Liver (tissue), 9 donors: ENCODE results near the gene RPL21. TPM values are rescaled to one million over a fixed set of nuclear protein-coding genes. Genes with fewer than 3 reads are reported as not detected.

Experiments used
- DNase-seq: peaks from one replicate; pipeline ENCODE4 v3.0.0-alpha.2; 2017; ENCODE audit warnings: low spot score
- H3K27ac ChIP-seq, 2 donors: one replicate each; pipeline ENCODE4 v1.7.0; 2013; ENCODE audit warnings: inconsistent platforms in 2 of 2, low read length in 2 of 2, control low read depth in 1 of 2, low read depth in 1 of 2, mild to moderate bottlenecking in 1 of 2
- H3K27me3 ChIP-seq, 4 donors: one replicate each; pipeline versions ENCODE4 v1.6.1 to v1.7.0; 2013; ENCODE audit warnings: low read length in 3 of 4, inconsistent platforms in 1 of 4, mild to moderate bottlenecking in 1 of 4, moderate library complexity in 1 of 4; ENCODE audit not compliant: control insufficient read depth in 4 of 4, insufficient read depth in 4 of 4
- H3K36me3 ChIP-seq, 4 donors: one replicate each; pipeline versions ENCODE4 v1.6.1 to v1.7.0; 2013; ENCODE audit warnings: low read length in 3 of 4, mild to moderate bottlenecking in 3 of 4, low read depth in 1 of 4, moderate library complexity in 1 of 4; ENCODE audit not compliant: control insufficient read depth in 4 of 4, insufficient read depth in 3 of 4
- H3K4me1 ChIP-seq, 4 donors: one replicate each; pipeline versions ENCODE4 v1.6.1 to v1.7.0; 2013; ENCODE audit warnings: low read length in 3 of 4, mild to moderate bottlenecking in 3 of 4, moderate library complexity in 1 of 4; ENCODE audit not compliant: control insufficient read depth in 4 of 4, insufficient read depth in 4 of 4
- H3K4me3 ChIP-seq, 3 donors: one replicate each; pipeline versions ENCODE4 v1.6.1 to v1.7.0; 2013; ENCODE audit warnings: low read length in 3 of 3, control low read depth in 1 of 3, low read depth in 1 of 3, mild to moderate bottlenecking in 1 of 3
- H3K9ac ChIP-seq, 2 donors: one replicate each; pipeline ENCODE4 v1.7.0; 2013; ENCODE audit warnings: low read length in 2 of 2, mild to moderate bottlenecking in 2 of 2, moderate library complexity in 2 of 2, control low read depth in 1 of 2, low read depth in 1 of 2
- H3K9me3 ChIP-seq, 4 donors: one replicate each; pipeline versions ENCODE4 v1.6.1 to v1.7.0; 2013; ENCODE audit warnings: low read length in 3 of 4; ENCODE audit not compliant: control insufficient read depth in 4 of 4
- EGR1 ChIP-seq, 2 donors: IDR thresholded peaks; 2 replicates each; pipeline ENCODE4 v1.6.1; 2016 to 2018; ENCODE audit warnings: antibody characterized with exemption in 2 of 2, low read depth in 2 of 2
- FOXA1 ChIP-seq: IDR thresholded peaks from 2 replicates; pipeline ENCODE4 v1.6.1; 2016; ENCODE audit warnings: antibody characterized with exemption
- FOXA2 ChIP-seq: IDR thresholded peaks from 2 replicates; pipeline ENCODE4 v1.6.1; 2016; ENCODE audit warnings: antibody characterized with exemption
- GABPA ChIP-seq, 2 donors: IDR thresholded peaks in 1 of 2; conservative IDR thresholded peaks in 1 of 2; 2 replicates each; pipeline ENCODE4 v1.6.1; 2016; ENCODE audit warnings: antibody characterized with exemption in 2 of 2, mild to moderate bottlenecking in 1 of 2, moderate library complexity in 1 of 2
- HNF4A ChIP-seq, 2 donors: conservative IDR thresholded peaks; 2 replicates each; pipeline ENCODE4 v1.6.1; 2016; ENCODE audit warnings: antibody characterized with exemption in 2 of 2, mild to moderate bottlenecking in 2 of 2
- JUND ChIP-seq, 2 donors: IDR thresholded peaks; 2 replicates each; pipeline ENCODE4 v1.6.1; 2016; ENCODE audit warnings: antibody characterized with exemption in 2 of 2
- NR2F2 ChIP-seq: IDR thresholded peaks from 2 replicates; pipeline ENCODE4 v1.6.1; 2016; ENCODE audit warnings: antibody characterized with exemption
- RAD21 ChIP-seq, 2 donors: IDR thresholded peaks; 2 replicates each; pipeline ENCODE4 v1.6.1; 2016; ENCODE audit warnings: antibody characterized with exemption in 2 of 2, mild to moderate bottlenecking in 2 of 2
- RXRA ChIP-seq, 2 donors: IDR thresholded peaks; 2 replicates each; pipeline ENCODE4 v1.6.1; 2017 to 2018; ENCODE audit warnings: antibody characterized with exemption in 2 of 2, mild to moderate bottlenecking in 1 of 2
- SP1 ChIP-seq: IDR thresholded peaks from 2 replicates; pipeline ENCODE4 v1.6.1; 2018; ENCODE audit warnings: antibody characterized with exemption, mild to moderate bottlenecking
- TAF1 ChIP-seq: conservative IDR thresholded peaks from 2 replicates; pipeline ENCODE4 v1.6.1; 2016; ENCODE audit warnings: antibody characterized with exemption, mild to moderate bottlenecking
- YY1 ChIP-seq: IDR thresholded peaks from 2 replicates; pipeline ENCODE4 v1.6.1; 2016; ENCODE audit warnings: antibody characterized with exemption, mild to moderate bottlenecking
- WGBS: extraction: QIAGEN DNeasy Blood & Tissue Kit; methylation state at CpG from one replicate; pipeline ENCODE4 v1.1.7; 2013; 5-methylcytosine and 5-hydroxymethylcytosine counted together
- polyA plus RNA-seq, 2 donors: library from polyadenylated mRNA; stranded (reverse) in 1 of 2; unstranded in 1 of 2; fragments of 200-250 nt in 1 of 2; fragments of >200 nt in 1 of 2; fragmentation: Nextera tagmentation in 1 of 2; extraction: Ambion mirVana in 1 of 2; gene quantifications; one replicate each; pipeline versions ENCODE4 v1.2.1 to v1.2.3, GENCODE V29; 2013 to 2015
- total RNA-seq, 2 donors: library from RNA; depleted of rRNA; stranded (reverse); fragments of >200 nt; gene quantifications; one replicate each; pipeline ENCODE4 v1.2.3, GENCODE V29; 2014
- TF ChIP-seq, protein P1 (sequence below): fragments of 150-350 bp; IDR thresholded peaks from 2 replicates; pipeline ENCODE4 v1.5.1; 2017; ENCODE audit warnings: improper control_type of control experiment, low read depth, low read length; ENCODE audit not compliant: missing input control
- TF ChIP-seq, protein P2 (sequence below): IDR thresholded peaks from 2 replicates; pipeline ENCODE4 v1.6.1; 2016; ENCODE audit warnings: antibody characterized with exemption
- TF ChIP-seq, protein P3 (sequence below): IDR thresholded peaks from 2 replicates; pipeline ENCODE4 v1.6.1; 2016; ENCODE audit warnings: antibody characterized with exemption
- TF ChIP-seq, protein P4 (sequence below): IDR thresholded peaks from 2 replicates; pipeline ENCODE4 v1.6.1; 2016; ENCODE audit warnings: antibody characterized with exemption, mild to moderate bottlenecking
- TF ChIP-seq, protein P5 (sequence below): IDR thresholded peaks from 2 replicates; pipeline ENCODE4 v1.6.1; 2016; ENCODE audit warnings: antibody characterized with exemption
- donor health status: healthy.
- donor health status: healthy.
- donor health status: healthy.
- donor health status: healthy.
- donor health status: healthy.

Gene RPL21
- total and polyA plus RNA-seq, 4 donors: 206 to 648 (median 442) TPM

DNA sequence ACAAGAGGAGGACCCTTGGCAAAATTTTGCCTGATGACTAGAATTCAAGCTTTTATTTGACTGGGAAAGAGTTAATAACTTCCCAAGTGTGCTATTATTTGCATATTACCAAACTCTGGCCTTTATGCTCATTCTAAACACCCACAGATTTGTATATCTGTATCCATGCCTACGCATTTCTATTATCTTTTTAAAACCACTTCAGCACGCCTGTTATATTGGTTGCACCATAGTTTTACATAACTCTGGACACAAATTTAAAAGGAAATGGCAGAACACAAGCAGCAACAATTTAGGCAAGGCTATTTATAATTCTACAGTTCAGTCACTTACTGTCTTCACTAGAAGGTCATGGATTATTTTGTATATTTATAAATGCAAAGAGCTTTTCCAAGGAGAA lies 15.6 kb downstream of the RPL21 start:
- TF ChIP-seq FOXA1: no peak
- TF ChIP-seq SP1: no peak
- TF ChIP-seq, protein P1, sequence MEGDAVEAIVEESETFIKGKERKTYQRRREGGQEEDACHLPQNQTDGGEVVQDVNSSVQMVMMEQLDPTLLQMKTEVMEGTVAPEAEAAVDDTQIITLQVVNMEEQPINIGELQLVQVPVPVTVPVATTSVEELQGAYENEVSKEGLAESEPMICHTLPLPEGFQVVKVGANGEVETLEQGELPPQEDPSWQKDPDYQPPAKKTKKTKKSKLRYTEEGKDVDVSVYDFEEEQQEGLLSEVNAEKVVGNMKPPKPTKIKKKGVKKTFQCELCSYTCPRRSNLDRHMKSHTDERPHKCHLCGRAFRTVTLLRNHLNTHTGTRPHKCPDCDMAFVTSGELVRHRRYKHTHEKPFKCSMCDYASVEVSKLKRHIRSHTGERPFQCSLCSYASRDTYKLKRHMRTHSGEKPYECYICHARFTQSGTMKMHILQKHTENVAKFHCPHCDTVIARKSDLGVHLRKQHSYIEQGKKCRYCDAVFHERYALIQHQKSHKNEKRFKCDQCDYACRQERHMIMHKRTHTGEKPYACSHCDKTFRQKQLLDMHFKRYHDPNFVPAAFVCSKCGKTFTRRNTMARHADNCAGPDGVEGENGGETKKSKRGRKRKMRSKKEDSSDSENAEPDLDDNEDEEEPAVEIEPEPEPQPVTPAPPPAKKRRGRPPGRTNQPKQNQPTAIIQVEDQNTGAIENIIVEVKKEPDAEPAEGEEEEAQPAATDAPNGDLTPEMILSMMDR: no peak
- TF ChIP-seq, protein P2, sequence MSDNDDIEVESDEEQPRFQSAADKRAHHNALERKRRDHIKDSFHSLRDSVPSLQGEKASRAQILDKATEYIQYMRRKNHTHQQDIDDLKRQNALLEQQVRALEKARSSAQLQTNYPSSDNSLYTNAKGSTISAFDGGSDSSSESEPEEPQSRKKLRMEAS: no peak
- no peak for TF ChIP-seq RAD21 (IDR thresholded peaks at IDR 0.05)
- no peak for TF ChIP-seq NR2F2
- no peak for TF ChIP-seq EGR1 (IDR thresholded peaks at IDR 0.05; ENCODE audit: low read depth in 2 of 2)
- TF ChIP-seq, protein P3, sequence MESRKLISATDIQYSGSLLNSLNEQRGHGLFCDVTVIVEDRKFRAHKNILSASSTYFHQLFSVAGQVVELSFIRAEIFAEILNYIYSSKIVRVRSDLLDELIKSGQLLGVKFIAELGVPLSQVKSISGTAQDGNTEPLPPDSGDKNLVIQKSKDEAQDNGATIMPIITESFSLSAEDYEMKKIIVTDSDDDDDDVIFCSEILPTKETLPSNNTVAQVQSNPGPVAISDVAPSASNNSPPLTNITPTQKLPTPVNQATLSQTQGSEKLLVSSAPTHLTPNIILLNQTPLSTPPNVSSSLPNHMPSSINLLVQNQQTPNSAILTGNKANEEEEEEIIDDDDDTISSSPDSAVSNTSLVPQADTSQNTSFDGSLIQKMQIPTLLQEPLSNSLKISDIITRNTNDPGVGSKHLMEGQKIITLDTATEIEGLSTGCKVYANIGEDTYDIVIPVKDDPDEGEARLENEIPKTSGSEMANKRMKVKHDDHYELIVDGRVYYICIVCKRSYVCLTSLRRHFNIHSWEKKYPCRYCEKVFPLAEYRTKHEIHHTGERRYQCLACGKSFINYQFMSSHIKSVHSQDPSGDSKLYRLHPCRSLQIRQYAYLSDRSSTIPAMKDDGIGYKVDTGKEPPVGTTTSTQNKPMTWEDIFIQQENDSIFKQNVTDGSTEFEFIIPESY: no peak
- TF ChIP-seq, protein P4, sequence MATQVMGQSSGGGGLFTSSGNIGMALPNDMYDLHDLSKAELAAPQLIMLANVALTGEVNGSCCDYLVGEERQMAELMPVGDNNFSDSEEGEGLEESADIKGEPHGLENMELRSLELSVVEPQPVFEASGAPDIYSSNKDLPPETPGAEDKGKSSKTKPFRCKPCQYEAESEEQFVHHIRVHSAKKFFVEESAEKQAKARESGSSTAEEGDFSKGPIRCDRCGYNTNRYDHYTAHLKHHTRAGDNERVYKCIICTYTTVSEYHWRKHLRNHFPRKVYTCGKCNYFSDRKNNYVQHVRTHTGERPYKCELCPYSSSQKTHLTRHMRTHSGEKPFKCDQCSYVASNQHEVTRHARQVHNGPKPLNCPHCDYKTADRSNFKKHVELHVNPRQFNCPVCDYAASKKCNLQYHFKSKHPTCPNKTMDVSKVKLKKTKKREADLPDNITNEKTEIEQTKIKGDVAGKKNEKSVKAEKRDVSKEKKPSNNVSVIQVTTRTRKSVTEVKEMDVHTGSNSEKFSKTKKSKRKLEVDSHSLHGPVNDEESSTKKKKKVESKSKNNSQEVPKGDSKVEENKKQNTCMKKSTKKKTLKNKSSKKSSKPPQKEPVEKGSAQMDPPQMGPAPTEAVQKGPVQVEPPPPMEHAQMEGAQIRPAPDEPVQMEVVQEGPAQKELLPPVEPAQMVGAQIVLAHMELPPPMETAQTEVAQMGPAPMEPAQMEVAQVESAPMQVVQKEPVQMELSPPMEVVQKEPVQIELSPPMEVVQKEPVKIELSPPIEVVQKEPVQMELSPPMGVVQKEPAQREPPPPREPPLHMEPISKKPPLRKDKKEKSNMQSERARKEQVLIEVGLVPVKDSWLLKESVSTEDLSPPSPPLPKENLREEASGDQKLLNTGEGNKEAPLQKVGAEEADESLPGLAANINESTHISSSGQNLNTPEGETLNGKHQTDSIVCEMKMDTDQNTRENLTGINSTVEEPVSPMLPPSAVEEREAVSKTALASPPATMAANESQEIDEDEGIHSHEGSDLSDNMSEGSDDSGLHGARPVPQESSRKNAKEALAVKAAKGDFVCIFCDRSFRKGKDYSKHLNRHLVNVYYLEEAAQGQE: no peak
- no peak for TF ChIP-seq GABPA (IDR thresholded peaks at IDR 0.05 in 1 of 2, conservative IDR thresholded peaks at IDR 0.05 in 1 of 2)
- TF ChIP-seq YY1: no peak
- TF ChIP-seq, protein P5, sequence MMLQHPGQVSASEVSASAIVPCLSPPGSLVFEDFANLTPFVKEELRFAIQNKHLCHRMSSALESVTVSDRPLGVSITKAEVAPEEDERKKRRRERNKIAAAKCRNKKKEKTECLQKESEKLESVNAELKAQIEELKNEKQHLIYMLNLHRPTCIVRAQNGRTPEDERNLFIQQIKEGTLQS: no peak
- no peak for TF ChIP-seq FOXA2
- TF ChIP-seq JUND (IDR thresholded peaks at IDR 0.05): no peak
- TF ChIP-seq TAF1: no peak
- TF ChIP-seq HNF4A (conservative IDR thresholded peaks at IDR 0.05): no peak
- no peak for TF ChIP-seq RXRA (IDR thresholded peaks at IDR 0.05)
- Histone ChIP-seq H3K27ac (no peak overlapping the region), H3K4me1 (peaks cover 3 to 16% (median 7%) of the 10 kb centered on the region in 4 donors), H3K9me3 (no peaks in the 10 kb centered on the region), H3K36me3 (no peaks in the 10 kb centered on the region), H3K27me3 (no peaks in the 10 kb centered on the region), H3K9ac (no peak overlapping the region), H3K4me3 (no peak overlapping the region)
- no peak for DNase-seq
- 43% methylated on average over 2 of the region's 2 CpGs for WGBS

DNA sequence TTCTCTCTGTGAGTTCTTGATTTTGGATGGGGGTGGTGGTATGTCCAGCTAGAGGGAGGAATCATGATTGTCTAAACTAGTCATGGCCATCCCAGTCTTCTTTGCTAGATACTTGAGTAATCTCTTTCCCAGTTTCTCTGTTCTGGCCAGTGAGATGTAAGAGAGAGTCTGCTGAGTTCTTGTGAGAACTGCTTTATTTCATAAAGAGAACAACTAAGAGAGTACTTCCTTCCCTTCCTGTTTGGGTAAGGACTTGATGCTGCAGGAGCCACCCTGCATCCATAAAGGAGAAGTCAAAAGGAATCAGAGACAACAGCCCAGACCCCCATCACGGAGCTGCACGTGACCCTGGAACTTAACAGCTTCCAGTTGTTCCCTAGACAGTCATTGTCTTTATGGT lies 16.2 kb downstream of the RPL21 start:
- H3K36me3 ChIP-seq: no peaks in the 10 kb centered on the region
- no peak overlapping the region for H3K9ac ChIP-seq
- no peak overlapping the region for H3K4me3 ChIP-seq
- DNase-seq: no peak
- TF ChIP-seq RXRA (IDR thresholded peaks at IDR 0.05): no peak
- TF ChIP-seq, protein P2: peak; percentile 11
- no peak for TF ChIP-seq EGR1 (IDR thresholded peaks at IDR 0.05; ENCODE audit: low read depth in 2 of 2)
- TF ChIP-seq FOXA2: no peak
- no peak for TF ChIP-seq FOXA1
- peaks cover 3 to 17% (median 7%) of the 10 kb centered on the region in 4 donors for H3K4me1 ChIP-seq
- no peaks in the 10 kb centered on the region for H3K9me3 ChIP-seq
- 83% methylated on average over 2 of the region's 2 CpGs for WGBS
- no peaks in the 10 kb centered on the region for H3K27me3 ChIP-seq
- H3K27ac ChIP-seq: no peak overlapping the region
